SK-N-SH (cell line): Measurements from ENCODE around the gene TRAPPC12. TPM values are rescaled to one million over a fixed set of nuclear protein-coding genes. Genes with fewer than 3 reads are reported as not detected.

Experiments
- CTCF ChIA-PET: fragments of 300-600, 350-600 bp; formaldehyde crosslinking; extraction: SDS; loops from one replicate; lab custom pipeline; 2021; lab: Yijun Ruan, JAX
- POLR2A ChIA-PET: fragments of 350-600 bp; sonication (Branson Sonifier 250); formaldehyde crosslinking; extraction: SDS; loops from one replicate; lab custom pipeline; 2020; ENCODE audit warnings: antibody characterized with exemption, inconsistent platforms; lab: Yijun Ruan, JAX
- DNase-seq: peaks from one replicate; pipeline ENCODE4 v3.0.0; 2012
- H2AFZ ChIP-seq: fragments of 200-600 bp; sonication (generic); 2 replicates; pipeline ENCODE4 v1.8.1; 2016; ENCODE audit warnings: antibody characterized with exemption, mild to moderate bottlenecking, low read depth
- H3F3A ChIP-seq: fragments of 200-600 bp; sonication (generic); replicated peaks from 2 replicates; pipeline ENCODE3; 2016; ENCODE audit warnings: antibody characterized with exemption, mild to moderate bottlenecking; ENCODE audit not compliant: insufficient read depth
- H3K27ac ChIP-seq, 2 experiments: fragments of 200-500 bp in 1 of 2; fragments of 200-600 bp in 1 of 2; sonication (Bioruptor generic) in 1 of 2; sonication (generic), shearing (Covaris generic) in 1 of 2; 2 replicates each; pipeline versions ENCODE4 v1.5.1 to v1.6.1; 2014 to 2016; ENCODE audit warnings: low read depth in 2 of 2, inconsistent platforms in 1 of 2, low read length in 1 of 2, mild to moderate bottlenecking in 1 of 2, mixed read lengths in 1 of 2
- H3K27me3 ChIP-seq: fragments of 200-600 bp; sonication (generic), shearing (Covaris generic); 2 replicates; pipeline ENCODE4 v1.6.1; 2016; ENCODE audit warnings: mixed run types; ENCODE audit not compliant: insufficient read depth
- H3K36me3 ChIP-seq, 2 experiments: fragments of 200-500 bp in 1 of 2; fragments of 200-600 bp in 1 of 2; sonication (Bioruptor generic) in 1 of 2; sonication (generic) in 1 of 2; replicated peaks in 1 of 2; 2 replicates each; pipeline versions ENCODE3 to v1.5.1; 2014 to 2016; ENCODE audit warnings: low read length in 1 of 2, mild to moderate bottlenecking in 1 of 2; ENCODE audit not compliant: insufficient read depth in 2 of 2, control insufficient read depth in 1 of 2
- H3K4me1 ChIP-seq, 2 experiments: fragments of 200-500 bp in 1 of 2; fragments of 200-600 bp in 1 of 2; sonication (Bioruptor generic) in 1 of 2; sonication (generic), shearing (Covaris generic) in 1 of 2; 2 replicates each; pipeline versions ENCODE4 v1.5.1 to v1.6.1; 2014 to 2016; ENCODE audit warnings: low read depth in 1 of 2, low read length in 1 of 2, mixed run types in 1 of 2; ENCODE audit not compliant: insufficient read depth in 2 of 2, control insufficient read depth in 1 of 2
- H3K4me2 ChIP-seq: fragments of 200-600 bp; sonication (generic), shearing (Covaris generic); 2 replicates; pipeline ENCODE4 v1.6.1; 2017; ENCODE audit warnings: mixed run types
- H3K4me3 ChIP-seq, 2 experiments: fragments of 200-500 bp in 1 of 2; fragments of 200-600 bp in 1 of 2; sonication (Bioruptor generic) in 1 of 2; sonication (generic), shearing (Covaris generic) in 1 of 2; 2 replicates each; pipeline versions ENCODE4 v1.5.1 to v1.8.1; 2014 to 2016; ENCODE audit warnings: low read depth in 2 of 2, inconsistent platforms in 1 of 2, low read length in 1 of 2, mild to moderate bottlenecking in 1 of 2, mixed read lengths in 1 of 2, moderate library complexity in 1 of 2
- H3K79me2 ChIP-seq: fragments of 200-600 bp; sonication (generic); 2 replicates; pipeline ENCODE4 v1.8.1; 2017; ENCODE audit warnings: mild to moderate bottlenecking; ENCODE audit not compliant: insufficient read depth
- H3K9ac ChIP-seq: fragments of 200-600 bp; sonication (generic); 2 replicates; pipeline ENCODE4 v1.6.1; 2017; ENCODE audit warnings: mixed run types
- H3K9me2 ChIP-seq: fragments of 200-600 bp; sonication (generic); 2 replicates; pipeline ENCODE4 v1.6.1; 2017; ENCODE audit warnings: mixed run types
- H3K9me3 ChIP-seq: fragments of 200-600 bp; sonication (generic); 2 replicates; pipeline ENCODE4 v1.6.1; 2017; ENCODE audit warnings: mixed run types, mild to moderate bottlenecking, moderate library complexity
- H4K20me1 ChIP-seq: fragments of 200-600 bp; sonication (generic); 2 replicates; pipeline ENCODE4 v1.6.1; 2017; ENCODE audit warnings: mild to moderate bottlenecking, mixed run types; ENCODE audit not compliant: insufficient read depth
- ELF1 ChIP-seq: IDR thresholded peaks from 2 replicates; pipeline ENCODE4 v1.4.0; 2012
- EP300 ChIP-seq, 2 experiments: IDR thresholded peaks; 2 replicates each; pipeline versions ENCODE4 v1.4.0 to v1.6.1; 2012; ENCODE audit warnings: borderline replicate concordance in 1 of 2, low read depth in 1 of 2, low read length in 1 of 2
- FOXM1 ChIP-seq: IDR thresholded peaks from 2 replicates; pipeline ENCODE4 v1.4.0; 2012; ENCODE audit warnings: low read depth, mild to moderate bottlenecking
- GATA2 ChIP-seq: sonication (generic); formaldehyde crosslinking; IDR thresholded peaks from 2 replicates; pipeline ENCODE4 v1.5.0; 2020; ENCODE audit warnings: mild to moderate bottlenecking, missing genetic modification reagents
- MXI1 ChIP-seq: IDR thresholded peaks from 2 replicates; pipeline ENCODE4 v1.6.1; 2012; ENCODE audit warnings: mild to moderate bottlenecking, low read depth, low read length, improper control_type of control experiment
- NFIC ChIP-seq: IDR thresholded peaks from 2 replicates; pipeline ENCODE4 v1.4.0; 2012; ENCODE audit warnings: borderline replicate concordance
- NRF1 ChIP-seq: IDR thresholded peaks from 2 replicates; pipeline ENCODE4 v1.6.1; 2012; ENCODE audit warnings: low read depth, mild to moderate bottlenecking, low read length
- RAD21 ChIP-seq: IDR thresholded peaks from 2 replicates; pipeline ENCODE4 v1.6.1; 2012; ENCODE audit warnings: mild to moderate bottlenecking, low read length
- SMC3 ChIP-seq: IDR thresholded peaks from 2 replicates; pipeline ENCODE4 v1.6.1; 2012; ENCODE audit warnings: low read depth, low read length, improper control_type of control experiment
- TCF12 ChIP-seq: IDR thresholded peaks from 2 replicates; pipeline ENCODE4 v1.4.0; 2012
- WGBS: methylation state at CpG from one replicate; pipeline ENCODE4 v1.1.6; 2017; ENCODE audit warnings: low lambda C conversion rate; 5-methylcytosine and 5-hydroxymethylcytosine counted together
- polyA plus RNA-seq, 3 experiments: library from polyadenylated mRNA; depleted of rRNA; stranded (reverse); fragments of >200 nt; gene quantifications; 2 replicates each; pipeline ENCODE4 v1.2.3, GENCODE V29; 2012
- TF ChIP-seq, protein P1 (sequence below): fragments of 150-350 bp; IDR thresholded peaks from 2 replicates; pipeline ENCODE4 v1.6.1; 2016; ENCODE audit warnings: mild to moderate bottlenecking, low read depth, low read length
- TF ChIP-seq, protein P2 (sequence below): IDR thresholded peaks from 2 replicates; pipeline ENCODE4 v1.6.1; 2012; ENCODE audit warnings: mild to moderate bottlenecking, low read depth, low read length, moderate library complexity

Gene TRAPPC12
- polyA plus RNA-seq, 1 of the 3 experiments (the other 2 are of a cell fraction) = 83.3 TPM

DNA sequence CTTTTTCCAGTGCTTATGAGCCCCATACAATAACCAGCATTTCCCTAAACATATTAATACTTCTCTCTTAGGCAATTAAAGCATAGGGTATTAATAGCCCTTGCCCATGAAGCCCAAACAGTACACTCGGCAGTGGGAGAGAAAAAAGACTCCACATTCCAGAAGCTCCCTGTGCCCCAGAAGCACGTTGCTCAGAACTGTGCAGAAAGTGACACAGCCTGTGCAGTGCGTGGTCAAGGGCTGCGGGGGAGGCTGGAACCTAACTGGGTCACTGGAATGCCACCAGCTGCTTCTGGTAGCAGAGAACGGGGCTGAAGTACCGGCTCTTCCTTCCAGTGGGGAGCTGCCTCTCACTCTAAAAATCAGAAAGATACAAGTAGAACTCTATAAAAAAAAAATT is 34.6 kb upstream of the TRAPPC12 start:
- Histone ChIP-seq H4K20me1 (no peaks in the 10 kb centered on the region), H3K4me2 (no peak overlapping the region), H3K79me2 (peaks cover 5% of the 10 kb centered on the region; the same call in 1 of the 2 replicates), H3K36me3 (peaks cover 3 to 5% of the 10 kb centered on the region in 2 experiments), H3F3A (no peaks in the 10 kb centered on the region), H3K4me1 (peaks cover 0 to 6% of the 10 kb centered on the region in 2 experiments; a peak in 1 of 4 replicates), H3K9ac (no peak overlapping the region), H3K27me3 (no peaks in the 10 kb centered on the region), H3K9me3 (no peaks in the 10 kb centered on the region), H3K4me3 (no peak overlapping the region), H2AFZ (no peak overlapping the region), H3K9me2 (no peaks in the 10 kb centered on the region), H3K27ac (no peak overlapping the region)
- POLR2A ChIA-PET = no interaction called here
- CTCF ChIA-PET = interaction anchor here (1.2 kb wide), 1 partner anchor 14 kb away, joined by 4 read pairs; no protein-coding TSS in a partner anchor
- DNase-seq = no peak
- over 99% methylated on average over 6 of the region's 6 CpGs for WGBS
- TF ChIP-seq RAD21 = no peak
- no peak for TF ChIP-seq MXI1
- no peak for TF ChIP-seq FOXM1
- TF ChIP-seq NFIC = no peak

DNA sequence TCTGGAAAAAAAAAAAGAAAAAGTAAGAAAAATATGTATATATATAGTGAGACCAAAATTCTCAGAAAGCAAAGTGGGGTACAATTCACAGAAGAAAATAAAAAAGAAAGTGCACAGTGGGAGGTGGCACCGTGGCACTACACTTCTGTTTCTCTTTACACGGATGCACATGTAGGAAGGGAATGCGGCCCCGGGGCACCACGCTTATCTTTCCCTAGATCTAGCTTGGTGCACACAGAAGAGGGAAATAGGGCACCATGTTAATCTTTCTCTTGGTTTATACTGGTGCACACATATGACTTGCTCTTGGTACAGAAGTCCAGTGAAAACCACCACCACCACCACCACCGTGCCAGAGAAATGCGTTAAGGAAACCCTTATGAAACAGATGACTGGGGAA is 33.9 kb upstream of the TRAPPC12 start:
- Histone ChIP-seq H3K4me3 (no peak overlapping the region), H2AFZ (no peak overlapping the region), H3F3A (no peaks in the 10 kb centered on the region), H3K27me3 (no peaks in the 10 kb centered on the region), H3K4me1 (peaks cover 0 to 6% of the 10 kb centered on the region in 2 experiments; a peak in 1 of 4 replicates), H3K9me2 (no peaks in the 10 kb centered on the region), H4K20me1 (no peaks in the 10 kb centered on the region), H3K79me2 (peaks cover 9% of the 10 kb centered on the region; the same call in 1 of the 2 replicates), H3K9ac (no peak overlapping the region)
- WGBS = 90% methylated on average over 7 of the region's 7 CpGs
- ChIA-PET POLR2A (no interaction called here), CTCF (interaction anchor here (1.2 kb wide), 1 partner anchor 13 kb away, joined by 4 read pairs; no protein-coding TSS in a partner anchor)
- TF ChIP-seq SMC3 (no peak), RAD21 (no peak), GATA2 (0 out of 2 replicates have a peak, but pooled peaks have one; percentile 31), NRF1 (no peak), EP300 (IDR thresholded peaks at IDR 0.05; ENCODE audit: borderline replicate concordance in 1 of 2, low read depth in 1 of 2, low read length in 1 of 2) (no peak), NFIC (no peak)
- TF ChIP-seq, protein P1, sequence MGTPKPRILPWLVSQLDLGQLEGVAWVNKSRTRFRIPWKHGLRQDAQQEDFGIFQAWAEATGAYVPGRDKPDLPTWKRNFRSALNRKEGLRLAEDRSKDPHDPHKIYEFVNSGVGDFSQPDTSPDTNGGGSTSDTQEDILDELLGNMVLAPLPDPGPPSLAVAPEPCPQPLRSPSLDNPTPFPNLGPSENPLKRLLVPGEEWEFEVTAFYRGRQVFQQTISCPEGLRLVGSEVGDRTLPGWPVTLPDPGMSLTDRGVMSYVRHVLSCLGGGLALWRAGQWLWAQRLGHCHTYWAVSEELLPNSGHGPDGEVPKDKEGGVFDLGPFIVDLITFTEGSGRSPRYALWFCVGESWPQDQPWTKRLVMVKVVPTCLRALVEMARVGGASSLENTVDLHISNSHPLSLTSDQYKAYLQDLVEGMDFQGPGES = no peak
- TF ChIP-seq, all 33 proteins: peak for 1
- Histone ChIP-seq H3K4me2 (no peak overlapping the region), H3K9me3 (no peaks in the 10 kb centered on the region), H3K36me3 (peaks cover 5 to 6% of the 10 kb centered on the region in 2 experiments), H3K27ac (no peak overlapping the region)
- DNase-seq = peak; percentile 64

DNA sequence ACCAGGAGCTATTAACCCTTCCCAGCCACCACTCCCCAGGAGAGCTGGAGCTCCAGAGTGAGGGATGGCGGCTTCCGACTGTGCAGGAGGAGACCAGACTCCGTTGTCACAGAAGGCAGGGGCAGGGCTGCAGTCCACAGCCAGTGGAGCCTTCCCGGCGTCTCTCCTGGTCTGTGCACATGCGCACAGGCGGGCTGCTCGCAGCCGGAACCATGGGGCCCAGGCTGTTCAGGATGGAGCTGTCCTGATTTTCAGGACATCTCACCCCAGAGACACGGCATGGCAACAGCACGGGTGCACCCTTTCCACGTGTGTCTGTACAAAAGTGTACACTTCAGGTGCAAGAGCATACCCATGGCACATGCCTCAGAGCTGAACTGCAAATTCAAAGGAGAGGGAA is 30.7 kb upstream of the TRAPPC12 start:
- CTCF ChIA-PET = interaction anchor here (1.1 kb wide), 1 partner anchor 113 kb away, joined by 3 read pairs; no protein-coding TSS in a partner anchor
- H3K4me2 ChIP-seq = no peak overlapping the region
- POLR2A ChIA-PET = no interaction called here

More for the DNA sequence above, 30.7 kb upstream of the TRAPPC12 start:
- Histone ChIP-seq H2AFZ (no peak overlapping the region), H4K20me1 (no peaks in the 10 kb centered on the region), H3K79me2 (peaks cover 6% of the 10 kb centered on the region; the same call in 1 of the 2 replicates), H3K4me3 (no peak overlapping the region), H3K9me2 (no peaks in the 10 kb centered on the region), H3K36me3 (peaks cover 13 to 23% of the 10 kb centered on the region in 2 experiments), H3K27me3 (no peaks in the 10 kb centered on the region), H3F3A (no peaks in the 10 kb centered on the region), H3K9ac (no peak overlapping the region), H3K4me1 (peaks cover 0 to 8% of the 10 kb centered on the region in 2 experiments; a peak in 1 of 4 replicates), H3K9me3 (no peaks in the 10 kb centered on the region), H3K27ac (no peak overlapping the region; a peak in 1 of 4 replicates)
- no peak for DNase-seq
- WGBS = 97% methylated on average over 9 of the region's 12 CpGs
- TF ChIP-seq ELF1 = no peak
- no peak for TF ChIP-seq TCF12
- TF ChIP-seq NFIC = no peak
- TF ChIP-seq, protein P2, sequence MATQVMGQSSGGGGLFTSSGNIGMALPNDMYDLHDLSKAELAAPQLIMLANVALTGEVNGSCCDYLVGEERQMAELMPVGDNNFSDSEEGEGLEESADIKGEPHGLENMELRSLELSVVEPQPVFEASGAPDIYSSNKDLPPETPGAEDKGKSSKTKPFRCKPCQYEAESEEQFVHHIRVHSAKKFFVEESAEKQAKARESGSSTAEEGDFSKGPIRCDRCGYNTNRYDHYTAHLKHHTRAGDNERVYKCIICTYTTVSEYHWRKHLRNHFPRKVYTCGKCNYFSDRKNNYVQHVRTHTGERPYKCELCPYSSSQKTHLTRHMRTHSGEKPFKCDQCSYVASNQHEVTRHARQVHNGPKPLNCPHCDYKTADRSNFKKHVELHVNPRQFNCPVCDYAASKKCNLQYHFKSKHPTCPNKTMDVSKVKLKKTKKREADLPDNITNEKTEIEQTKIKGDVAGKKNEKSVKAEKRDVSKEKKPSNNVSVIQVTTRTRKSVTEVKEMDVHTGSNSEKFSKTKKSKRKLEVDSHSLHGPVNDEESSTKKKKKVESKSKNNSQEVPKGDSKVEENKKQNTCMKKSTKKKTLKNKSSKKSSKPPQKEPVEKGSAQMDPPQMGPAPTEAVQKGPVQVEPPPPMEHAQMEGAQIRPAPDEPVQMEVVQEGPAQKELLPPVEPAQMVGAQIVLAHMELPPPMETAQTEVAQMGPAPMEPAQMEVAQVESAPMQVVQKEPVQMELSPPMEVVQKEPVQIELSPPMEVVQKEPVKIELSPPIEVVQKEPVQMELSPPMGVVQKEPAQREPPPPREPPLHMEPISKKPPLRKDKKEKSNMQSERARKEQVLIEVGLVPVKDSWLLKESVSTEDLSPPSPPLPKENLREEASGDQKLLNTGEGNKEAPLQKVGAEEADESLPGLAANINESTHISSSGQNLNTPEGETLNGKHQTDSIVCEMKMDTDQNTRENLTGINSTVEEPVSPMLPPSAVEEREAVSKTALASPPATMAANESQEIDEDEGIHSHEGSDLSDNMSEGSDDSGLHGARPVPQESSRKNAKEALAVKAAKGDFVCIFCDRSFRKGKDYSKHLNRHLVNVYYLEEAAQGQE = no peak
